HepG2 (cell line): ENCODE measurements around the gene AJM1.

Experiments used
- ONECUT2 ChIP-seq: sonication (generic); formaldehyde crosslinking; IDR thresholded peaks from 2 replicates; pipeline ENCODE4 v1.4.0; 2020; ENCODE audit warnings: missing genetic modification reagents
- SP140L ChIP-seq: sonication (generic); formaldehyde crosslinking; IDR thresholded peaks from 2 replicates; pipeline ENCODE4 v1.4.0; 2020; ENCODE audit warnings: missing genetic modification reagents, borderline replicate concordance
- TF ChIP-seq, protein P1 (sequence below): IDR thresholded peaks from 2 replicates; pipeline ENCODE4 v1.6.1; 2016; ENCODE audit warnings: low read depth, control low read depth
- TF ChIP-seq, protein P2 (sequence below): IDR thresholded peaks from 2 replicates; pipeline ENCODE4 v1.6.1; 2012; ENCODE audit warnings: inconsistent platforms

GRCh38 chr9:136799079-136799853 lies 43.0 kb upstream of the AJM1 start:
- TF ChIP-seq, protein P1, sequence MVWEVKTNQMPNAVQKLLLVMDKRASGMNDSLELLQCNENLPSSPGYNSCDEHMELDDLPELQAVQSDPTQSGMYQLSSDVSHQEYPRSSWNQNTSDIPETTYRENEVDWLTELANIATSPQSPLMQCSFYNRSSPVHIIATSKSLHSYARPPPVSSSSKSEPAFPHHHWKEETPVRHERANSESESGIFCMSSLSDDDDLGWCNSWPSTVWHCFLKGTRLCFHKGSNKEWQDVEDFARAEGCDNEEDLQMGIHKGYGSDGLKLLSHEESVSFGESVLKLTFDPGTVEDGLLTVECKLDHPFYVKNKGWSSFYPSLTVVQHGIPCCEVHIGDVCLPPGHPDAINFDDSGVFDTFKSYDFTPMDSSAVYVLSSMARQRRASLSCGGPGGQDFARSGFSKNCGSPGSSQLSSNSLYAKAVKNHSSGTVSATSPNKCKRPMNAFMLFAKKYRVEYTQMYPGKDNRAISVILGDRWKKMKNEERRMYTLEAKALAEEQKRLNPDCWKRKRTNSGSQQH (CRISPR knock-in tag) = peak; percentile 53; the same call in 1 of the 2 replicates
- TF ChIP-seq SP140L (CRISPR knock-in tag) (no peak), ONECUT2 (CRISPR knock-in tag) (no peak)
- TF ChIP-seq, protein P2, sequence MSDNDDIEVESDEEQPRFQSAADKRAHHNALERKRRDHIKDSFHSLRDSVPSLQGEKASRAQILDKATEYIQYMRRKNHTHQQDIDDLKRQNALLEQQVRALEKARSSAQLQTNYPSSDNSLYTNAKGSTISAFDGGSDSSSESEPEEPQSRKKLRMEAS = no peak
